Bronchial epithelial cell (primary cell): ENCODE data around the gene SGCD. TPM values are rescaled to one million over a fixed set of nuclear protein-coding genes. Genes with fewer than 3 reads are reported as not detected.

ENCODE experiments used
- DNase-seq: peaks from one replicate; pipeline ENCODE4 v3.0.0-alpha.2; 2010; ENCODE audit warnings: low read depth
- FAIRE-seq: peaks from 2 replicates; lab custom pipeline; 2011; peaks lifted over from hg19 to GRCh38; lab: Jason Lieb, UNC
- H3K27me3 ChIP-seq: 2 replicates; pipeline ENCODE4 v1.5.1; 2011; ENCODE audit warnings: low read length; ENCODE audit not compliant: control insufficient read depth, insufficient read depth
- H3K36me3 ChIP-seq: 2 replicates; pipeline ENCODE4 v1.5.1; 2011; ENCODE audit warnings: low read length; ENCODE audit not compliant: control insufficient read depth, insufficient read depth
- H3K4me3 ChIP-seq: 2 replicates; pipeline ENCODE4 v1.5.1; 2011; ENCODE audit warnings: mild to moderate bottlenecking, low read depth, low read length, control low read depth
- CTCF ChIP-seq: IDR thresholded peaks from 2 replicates; pipeline ENCODE4 v1.5.1; 2011; ENCODE audit warnings: mild to moderate bottlenecking, moderate library complexity, low read length, control low read depth, inconsistent platforms; ENCODE audit not compliant: insufficient read depth, severe bottlenecking
- total RNA-seq: library from RNA; depleted of rRNA; stranded (reverse); fragments of >200 nt; gene quantifications from 2 replicates; pipeline ENCODE4 v1.2.1, GENCODE V29; 2014

The SGCD gene
- total RNA-seq, 1 donor from 2014 or later, result under 0.01 TPM

- FAIRE-seq, result no peak
- no peaks in the 10 kb centered on the region for H3K36me3 ChIP-seq
- no peak for TF ChIP-seq CTCF
- no peaks in the 10 kb centered on the region for H3K27me3 ChIP-seq
- H3K4me3 ChIP-seq, result no peak overlapping the region
- DNase-seq, result no peak
Observed at GRCh38 chr5:156570615-156571014, 243.7 kb downstream of the SGCD start.

- Histone ChIP-seq H3K36me3 (no peaks in the 10 kb centered on the region), H3K4me3 (no peak overlapping the region), H3K27me3 (no peaks in the 10 kb centered on the region)
- no peak for FAIRE-seq
- TF ChIP-seq CTCF, result no peak
- no peak for DNase-seq
Observed at GRCh38 chr5:156581725-156582124, 254.8 kb downstream of the SGCD start.

GRCh38 chr5:156582193-156582598, 255.2 kb downstream of the SGCD start:
- TF ChIP-seq CTCF, result no peak
- FAIRE-seq, result no peak

GRCh38 chr5:156584871-156585270, 257.9 kb downstream of the SGCD start:
- no peaks in the 10 kb centered on the region for H3K36me3 ChIP-seq
- FAIRE-seq (no peak), DNase-seq (no peak)
- no peaks in the 10 kb centered on the region for H3K27me3 ChIP-seq
- no peak overlapping the region for H3K4me3 ChIP-seq
- TF ChIP-seq CTCF, result no peak

More at GRCh38 chr5:156582193-156582598, 255.2 kb downstream of the SGCD start:
- no peak for DNase-seq
- Histone ChIP-seq H3K4me3 (no peak overlapping the region), H3K27me3 (no peaks in the 10 kb centered on the region), H3K36me3 (no peaks in the 10 kb centered on the region)

GRCh38 chr5:156585999-156586398, 259.0 kb downstream of the SGCD start:
- no peak for TF ChIP-seq CTCF
- Histone ChIP-seq H3K4me3 (no peak overlapping the region), H3K36me3 (no peaks in the 10 kb centered on the region), H3K27me3 (no peaks in the 10 kb centered on the region)
- FAIRE-seq (no peak), DNase-seq (no peak)

- TF ChIP-seq CTCF, result no peak
- DNase-seq (no peak), FAIRE-seq (no peak)
- no peaks in the 10 kb centered on the region for H3K27me3 ChIP-seq
- H3K4me3 ChIP-seq, result no peak overlapping the region
- H3K36me3 ChIP-seq, result no peaks in the 10 kb centered on the region
Observed at GRCh38 chr5:156587012-156587411, 260.0 kb downstream of the SGCD start.
